Vagina (tissue), 2 donors: ENCODE measurements around the gene CLEC16A. TPM values are rescaled to one million over a fixed set of nuclear protein-coding genes. Genes with fewer than 3 reads are reported as not detected.

ENCODE experiments used
- DNase-seq, 2 donors: peaks; one replicate each; pipeline ENCODE4 v3.0.0-alpha.2; 2017; ENCODE audit errors: extremely low spot score in 2 of 2
- H3K27ac ChIP-seq: fragments of 200-600 bp; sonication (generic); one replicate; pipeline ENCODE4 v1.5.1; 2019
- H3K27me3 ChIP-seq: fragments of 200-600 bp; sonication (generic); one replicate; pipeline ENCODE4 v1.5.1; 2019
- H3K36me3 ChIP-seq, 2 donors: fragments of 200-600 bp; sonication (generic); one replicate each; pipeline ENCODE4 v1.5.1; 2017 to 2019
- H3K4me1 ChIP-seq: fragments of 200-600 bp; sonication (generic); one replicate; pipeline ENCODE4 v1.5.1; 2019
- H3K4me3 ChIP-seq, 2 donors: fragments of 200-600 bp; sonication (generic); 1 replicate in 1 of 2; 2 replicates in 1 of 2; pipeline ENCODE4 v1.5.1; 2016 to 2019
- H3K9me3 ChIP-seq: fragments of 200-600 bp; sonication (generic); one replicate; pipeline ENCODE4 v1.5.1; 2019
- POLR2A ChIP-seq, 2 donors: fragments of 450-650 bp; IDR thresholded peaks; one replicate each; pipeline ENCODE4 v1.6.1; 2017; ENCODE audit warnings: antibody characterized with exemption in 2 of 2, mild to moderate bottlenecking in 2 of 2, moderate library complexity in 2 of 2
- POLR2AphosphoS5 ChIP-seq, 2 donors: sonication (generic); formaldehyde crosslinking; IDR thresholded peaks; one replicate each; pipeline ENCODE4 v1.9.0; 2017; ENCODE audit warnings: antibody characterized with exemption in 2 of 2, mild to moderate bottlenecking in 2 of 2, low read depth in 1 of 2; ENCODE audit not compliant: insufficient read depth in 1 of 2
- intact Hi-C: fragments of 100-400 bp; cut with DNase I; formaldehyde crosslinking; loops from one replicate; pipeline ENCODE4 v1.15.1; 2023
- total RNA-seq: library from RNA; depleted of rRNA; stranded (reverse); fragments of >200 nt; gene quantifications from one replicate; pipeline ENCODE4 v1.2.3, GENCODE V29; 2016
- TF ChIP-seq, protein P1 (sequence below), 3 experiments: fragments of 450-650 bp in 2 of 3; fragments of 200-600 bp in 1 of 3; sonication (generic) in 1 of 3; IDR thresholded peaks; one replicate each; pipeline ENCODE4 v1.5.1; 2017 to 2019; ENCODE audit warnings: antibody characterized with exemption in 3 of 3, mild to moderate bottlenecking in 2 of 3, moderate library complexity in 2 of 3

CLEC16A gene
- total RNA-seq, 1 donor from 2014 or later: 21.6 TPM

- no peak overlapping the region for H3K4me3 ChIP-seq
- H3K4me1 ChIP-seq: peaks cover 11% of the 10 kb centered on the region
- no peaks in the 10 kb centered on the region for H3K27me3 ChIP-seq
- no peak for DNase-seq
- H3K9me3 ChIP-seq: no peaks in the 10 kb centered on the region
- H3K27ac ChIP-seq: peak overlapping the region; percentile 59
- TF ChIP-seq POLR2A (IDR thresholded peaks at IDR 0.05): no peak
- intact Hi-C loops: no loop called here
- H3K36me3 ChIP-seq: peaks cover 0 to 7% of the 10 kb centered on the region in 2 donors
Observed at GRCh38 chr16:11017499-11017898, 73.1 kb downstream of the CLEC16A start.

- Histone ChIP-seq H3K27ac (peak overlapping the region; percentile 72), H3K9me3 (no peaks in the 10 kb centered on the region), H3K4me3 (no peak overlapping the region), H3K4me1 (peaks cover 11% of the 10 kb centered on the region), H3K36me3 (peaks cover 0 to 18% of the 10 kb centered on the region in 2 donors), H3K27me3 (no peaks in the 10 kb centered on the region)
- TF ChIP-seq POLR2AphosphoS5 (IDR thresholded peaks at IDR 0.05; ENCODE audit: insufficient read depth in 1 of 2, low read depth in 1 of 2): no peak
- intact Hi-C loops: no loop called here
- no peak for DNase-seq
Observed at GRCh38 chr16:11020388-11020787, 76.0 kb downstream of the CLEC16A start.

DNA sequence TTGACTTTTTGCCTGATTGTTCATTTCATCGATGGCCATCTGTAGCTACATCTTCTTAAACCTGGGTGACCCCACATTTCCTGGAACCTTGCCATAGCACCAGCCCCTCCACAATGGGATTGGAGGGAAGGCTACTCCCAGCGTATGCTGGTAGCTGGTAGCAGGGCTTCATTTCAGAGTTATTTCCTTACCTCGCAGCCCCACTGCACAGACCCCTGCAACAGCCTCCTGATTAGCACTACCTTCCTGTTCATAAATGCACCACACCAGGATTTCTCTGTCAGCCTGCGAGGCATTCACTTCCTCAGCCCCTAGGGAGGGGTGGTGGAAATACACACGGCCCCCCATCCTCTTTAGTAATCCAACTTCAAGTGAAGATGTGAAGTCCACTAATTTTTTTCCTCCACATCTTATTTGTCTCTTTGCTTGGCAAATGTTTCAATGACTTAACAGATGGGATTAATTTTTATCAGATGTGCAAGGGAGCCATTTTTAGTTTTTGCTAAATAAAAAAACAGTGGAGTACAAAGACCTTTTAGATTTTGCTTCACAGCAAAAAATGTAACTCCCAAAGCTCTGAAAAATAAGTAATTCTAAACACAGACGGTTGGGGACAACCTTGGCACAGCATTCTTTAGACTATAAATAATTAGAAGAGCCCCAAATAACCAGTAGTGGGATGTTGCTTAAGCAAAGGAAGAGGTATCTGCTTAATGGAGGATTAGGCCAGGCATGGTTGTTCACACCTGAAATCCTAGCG, 76.6 kb downstream of the CLEC16A start:
- Histone ChIP-seq H3K27ac (peak overlapping the region; percentile 72), H3K27me3 (no peaks in the 10 kb centered on the region), H3K9me3 (no peaks in the 10 kb centered on the region), H3K4me3 (no peak overlapping the region), H3K36me3 (peaks cover 0 to 24% of the 10 kb centered on the region in 2 donors), H3K4me1 (peaks cover 11% of the 10 kb centered on the region)
- TF ChIP-seq POLR2AphosphoS5 (IDR thresholded peaks at IDR 0.05; ENCODE audit: insufficient read depth in 1 of 2, low read depth in 1 of 2) (no peak), POLR2A (IDR thresholded peaks at IDR 0.05) (no peak)
- TF ChIP-seq, protein P1, sequence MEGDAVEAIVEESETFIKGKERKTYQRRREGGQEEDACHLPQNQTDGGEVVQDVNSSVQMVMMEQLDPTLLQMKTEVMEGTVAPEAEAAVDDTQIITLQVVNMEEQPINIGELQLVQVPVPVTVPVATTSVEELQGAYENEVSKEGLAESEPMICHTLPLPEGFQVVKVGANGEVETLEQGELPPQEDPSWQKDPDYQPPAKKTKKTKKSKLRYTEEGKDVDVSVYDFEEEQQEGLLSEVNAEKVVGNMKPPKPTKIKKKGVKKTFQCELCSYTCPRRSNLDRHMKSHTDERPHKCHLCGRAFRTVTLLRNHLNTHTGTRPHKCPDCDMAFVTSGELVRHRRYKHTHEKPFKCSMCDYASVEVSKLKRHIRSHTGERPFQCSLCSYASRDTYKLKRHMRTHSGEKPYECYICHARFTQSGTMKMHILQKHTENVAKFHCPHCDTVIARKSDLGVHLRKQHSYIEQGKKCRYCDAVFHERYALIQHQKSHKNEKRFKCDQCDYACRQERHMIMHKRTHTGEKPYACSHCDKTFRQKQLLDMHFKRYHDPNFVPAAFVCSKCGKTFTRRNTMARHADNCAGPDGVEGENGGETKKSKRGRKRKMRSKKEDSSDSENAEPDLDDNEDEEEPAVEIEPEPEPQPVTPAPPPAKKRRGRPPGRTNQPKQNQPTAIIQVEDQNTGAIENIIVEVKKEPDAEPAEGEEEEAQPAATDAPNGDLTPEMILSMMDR (IDR thresholded peaks at IDR 0.05): no peak
- intact Hi-C loops: no loop called here
- no peak for DNase-seq

GRCh38 chr16:11022002-11022401, 77.6 kb downstream of the CLEC16A start:
- H3K27ac ChIP-seq: peak overlapping the region; percentile 72
- intact Hi-C loops: no loop called here

GRCh38 chr16:11023262-11024039, 79.1 kb downstream of the CLEC16A start:
- Histone ChIP-seq H3K36me3 (peaks cover 0 to 38% of the 10 kb centered on the region in 2 donors), H3K9me3 (no peaks in the 10 kb centered on the region), H3K4me3 (no peak overlapping the region), H3K4me1 (no peaks in the 10 kb centered on the region), H3K27me3 (no peaks in the 10 kb centered on the region), H3K27ac (no peak overlapping the region)
- DNase-seq: no peak
- intact Hi-C loops: no loop called here
- TF ChIP-seq POLR2AphosphoS5 (IDR thresholded peaks at IDR 0.05; ENCODE audit: insufficient read depth in 1 of 2, low read depth in 1 of 2) (no peak), POLR2A (IDR thresholded peaks at IDR 0.05) (no peak)
- TF ChIP-seq, protein P1 (IDR thresholded peaks at IDR 0.05): no peak

More at GRCh38 chr16:11022002-11022401, 77.6 kb downstream of the CLEC16A start:
- Histone ChIP-seq H3K36me3 (peaks cover 0 to 34% of the 10 kb centered on the region in 2 donors), H3K4me3 (no peak overlapping the region), H3K9me3 (no peaks in the 10 kb centered on the region), H3K4me1 (peaks cover 5% of the 10 kb centered on the region), H3K27me3 (no peaks in the 10 kb centered on the region)
- no peak for DNase-seq
- TF ChIP-seq, protein P1 (IDR thresholded peaks at IDR 0.05): no peak
- TF ChIP-seq POLR2AphosphoS5 (IDR thresholded peaks at IDR 0.05; ENCODE audit: insufficient read depth in 1 of 2, low read depth in 1 of 2) (no peak), POLR2A (IDR thresholded peaks at IDR 0.05) (no peak)
